GM21447 (cell line): ENCODE measurements around the gene C5orf22.
"Not testable (repeated sequence)": the region's sequence is repeated elsewhere in the genome, so short reads cannot be mapped to it uniquely, and the experiment has no call there.

Source experiments
- ATAC-seq: cut with Tn5 transposase; IDR thresholded peaks from one replicate; pipeline ENCODE4 v1.9.1; 2021; ENCODE audit not compliant: unreplicated experiment

The C5orf22 gene

GRCh38 chr5:31598640-31599611 lies 66.8 kb downstream of the C5orf22 start:
- ATAC-seq, result no peak

- not testable (repeated sequence) for ATAC-seq
Measured at GRCh38 chr5:31602305-31602704, 70.2 kb downstream of the C5orf22 start.

- no peak for ATAC-seq
Measured at GRCh38 chr5:31604240-31604639, 72.1 kb downstream of the C5orf22 start.

- no peak for ATAC-seq
Measured at GRCh38 chr5:31604644-31605043, 72.5 kb downstream of the C5orf22 start.
